AG04449 (cell line): ENCODE measurements around the gene PSMA8.

Source experiments
- CTCF ChIA-PET: fragments of 350-600 bp; formaldehyde crosslinking; extraction: SDS; loops from one replicate; lab custom pipeline; 2021; ENCODE audit warnings: antibody characterized with exemption; lab: Yijun Ruan, JAX
- POLR2A ChIA-PET: fragments of 400-600, 350-600 bp; formaldehyde crosslinking; extraction: SDS; loops from one replicate; lab custom pipeline; 2020; ENCODE audit warnings: antibody characterized with exemption, inconsistent platforms; lab: Yijun Ruan, JAX
- DNase-seq: peaks from one replicate; pipeline ENCODE4 v3.0.0-alpha.2; 2010; ENCODE audit warnings: low read depth, low spot score
- H3K4me3 ChIP-seq: 2 replicates; pipeline ENCODE4 v1.5.1; 2011; ENCODE audit warnings: low read depth, mild to moderate bottlenecking, control low read depth, low read length
- CTCF ChIP-seq: IDR thresholded peaks from one replicate; pipeline ENCODE4 v1.5.1; 2011; ENCODE audit warnings: mild to moderate bottlenecking, moderate library complexity, low read length, control low read depth, inconsistent platforms; ENCODE audit not compliant: insufficient read depth; ENCODE audit errors: missing control alignments

PSMA8 gene

DNA sequence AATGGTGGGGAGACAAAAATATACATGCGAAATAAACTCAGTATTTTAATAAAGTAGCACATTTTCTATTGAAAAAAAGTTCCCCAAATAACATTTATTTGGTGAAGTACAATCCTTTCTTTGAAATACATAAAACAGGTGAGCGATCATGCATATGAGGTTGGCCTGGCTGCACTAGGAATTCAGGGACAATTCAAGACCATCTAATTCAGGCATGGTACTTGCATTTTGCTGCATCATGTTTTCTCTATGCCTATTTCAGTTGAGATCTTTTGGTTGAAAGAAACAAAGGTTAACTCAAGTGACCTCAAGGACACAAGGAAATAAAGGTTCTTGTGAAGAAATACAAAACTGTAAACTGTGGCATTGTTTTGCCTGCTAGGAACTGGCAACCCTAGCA lies 72.8 kb downstream of the PSMA8 start:
- ChIA-PET POLR2A (no interaction called here), CTCF (no interaction called here)
- H3K4me3 ChIP-seq, result no peak overlapping the region
- TF ChIP-seq CTCF, result no peak
- DNase-seq, result no peak

DNA sequence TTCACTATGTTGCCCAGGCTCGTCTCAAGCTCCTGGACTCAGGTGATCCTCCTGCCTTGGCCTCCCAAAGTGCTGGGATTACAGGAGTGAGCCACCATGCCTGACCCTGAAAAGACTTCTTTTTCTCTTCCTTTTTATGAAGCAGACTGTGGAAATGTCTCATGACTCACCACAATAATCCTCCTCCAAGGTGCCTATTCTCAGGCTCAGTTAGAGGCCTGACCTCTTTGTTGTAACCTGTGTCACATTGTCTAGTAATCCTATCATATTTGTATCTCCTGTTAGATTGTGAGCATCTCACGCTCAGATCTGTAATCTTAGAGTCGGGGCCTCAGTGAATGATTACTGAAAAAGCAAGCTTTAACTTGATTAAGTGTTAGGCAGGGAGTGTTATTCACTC lies 74.3 kb downstream of the PSMA8 start:
- ChIA-PET POLR2A (interaction anchor here (0.6 kb wide), 1 partner anchor 8 kb away, joined by 4 read pairs; no protein-coding TSS in a partner anchor), CTCF (no interaction called here)
- no peak overlapping the region for H3K4me3 ChIP-seq
- TF ChIP-seq CTCF, result no peak
- DNase-seq, result no peak

DNA sequence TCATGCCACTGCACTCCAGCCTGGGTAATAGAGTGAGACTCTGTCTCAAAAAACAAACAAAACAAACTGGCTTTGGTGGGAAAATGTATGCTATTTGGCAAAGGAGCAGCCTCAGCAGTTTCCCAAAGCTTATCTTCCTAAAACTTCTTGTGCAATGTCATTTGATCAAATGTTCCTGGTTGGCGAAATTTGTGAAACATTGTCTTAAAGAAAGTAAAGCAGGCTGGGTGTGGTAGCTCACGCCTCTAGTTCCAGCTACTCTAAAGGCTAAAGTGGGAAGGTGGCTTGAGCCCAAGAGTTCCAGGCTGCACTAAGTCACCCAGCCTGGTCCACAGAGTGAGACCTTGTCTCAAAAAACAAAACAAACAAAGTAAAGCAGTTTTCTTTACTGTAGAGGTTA lies 75.3 kb downstream of the PSMA8 start:
- CTCF ChIA-PET, result no interaction called here
- DNase-seq, result no peak
- H3K4me3 ChIP-seq, result no peak overlapping the region
- TF ChIP-seq CTCF, result no peak
- POLR2A ChIA-PET, result no interaction called here

GRCh38 chr18:26210147-26210546 lies 76.5 kb downstream of the PSMA8 start:
- TF ChIP-seq CTCF, result no peak
- ChIA-PET CTCF (no interaction called here), POLR2A (no interaction called here)
- H3K4me3 ChIP-seq, result no peak overlapping the region
- no peak for DNase-seq

GRCh38 chr18:26215247-26215970 lies 81.7 kb downstream of the PSMA8 start:
- no peak for TF ChIP-seq CTCF
- CTCF ChIA-PET, result no interaction called here
- DNase-seq, result no peak
- H3K4me3 ChIP-seq, result no peak overlapping the region
- POLR2A ChIA-PET, result no interaction called here

DNA sequence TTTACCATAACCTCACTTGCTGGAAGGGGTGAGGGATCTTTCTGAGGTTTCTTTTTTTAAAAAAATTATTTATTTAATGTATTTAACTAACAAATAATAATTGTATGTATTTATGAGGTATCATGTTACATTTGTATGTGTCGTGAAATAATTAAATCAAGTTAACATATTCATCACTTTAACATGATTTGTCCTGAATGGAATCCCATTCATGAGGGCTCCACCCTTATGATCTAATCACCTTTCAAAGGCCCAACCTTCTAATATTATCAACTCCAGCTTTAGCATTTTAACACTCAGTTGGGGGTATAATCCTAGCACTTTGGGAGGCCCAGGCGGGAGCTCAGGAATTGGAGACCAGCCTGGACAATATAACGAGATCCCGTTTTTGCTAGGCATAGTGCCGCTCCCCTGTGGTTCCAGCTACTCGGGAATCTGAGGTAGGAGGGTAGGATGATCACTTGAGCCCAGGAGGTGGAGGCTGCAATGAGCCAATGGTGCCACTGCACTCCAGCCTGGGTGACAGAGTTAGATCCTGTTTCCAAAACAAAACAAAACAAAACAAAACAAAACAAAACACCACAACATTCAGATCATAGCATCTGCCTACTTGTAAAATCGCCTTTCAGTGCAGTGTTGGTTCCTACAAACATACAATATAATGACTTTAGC lies 91.5 kb downstream of the PSMA8 start:
- ChIA-PET CTCF (no interaction called here), POLR2A (no interaction called here)
- TF ChIP-seq CTCF, result no peak
- H3K4me3 ChIP-seq, result no peak overlapping the region
- no peak for DNase-seq
